ENCODE data around the gene SEMA6C.
"Not testable (repeated sequence)": the region's sequence is repeated elsewhere in the genome, so short reads cannot be mapped to it uniquely, and the experiment has no call there.

SEMA6C gene

GRCh38 chr1:151130987-151131586, 15.3 kb downstream of the SEMA6C start:
- peak; percentile 73 for DNase-seq (ENCODE audit: low spot score)

GRCh38 chr1:151128800-151129199, 17.6 kb downstream of the SEMA6C start:
- DNase-seq (ENCODE audit: low spot score), result no peak

- no peak for DNase-seq (ENCODE audit: low spot score)
Measured at GRCh38 chr1:151124763-151125403, 21.5 kb downstream of the SEMA6C start.

GRCh38 chr1:151113877-151114276, 32.6 kb downstream of the SEMA6C start:
- no peak for DNase-seq (ENCODE audit: low spot score)

- DNase-seq (ENCODE audit: low spot score), result no peak
Measured at GRCh38 chr1:151108331-151108730, 38.1 kb downstream of the SEMA6C start.

GRCh38 chr1:151106894-151107293, 39.5 kb downstream of the SEMA6C start:
- no peak for DNase-seq (ENCODE audit: low spot score)

- DNase-seq (ENCODE audit: low spot score), result no peak
Measured at GRCh38 chr1:151104630-151105029, 41.8 kb downstream of the SEMA6C start.

- DNase-seq (ENCODE audit: low spot score), result no peak
Measured at GRCh38 chr1:151098126-151098525, 48.3 kb downstream of the SEMA6C start.

- not testable (repeated sequence) for DNase-seq (ENCODE audit: low spot score)
Measured at GRCh38 chr1:151097426-151097825, 49.0 kb downstream of the SEMA6C start.

GRCh38 chr1:151085953-151086559, 60.4 kb downstream of the SEMA6C start:
- DNase-seq (ENCODE audit: low spot score), result no peak
